SH-SY5Y (cell line): ENCODE data around the gene ARHGAP4.

ENCODE experiments used
- GATA2 ChIP-seq: IDR thresholded peaks from 2 replicates; pipeline ENCODE4 v1.6.1; 2011; ENCODE audit warnings: mild to moderate bottlenecking, low read depth, low read length
- GATA3 ChIP-seq: IDR thresholded peaks from 2 replicates; pipeline ENCODE4 v1.6.1; 2011; ENCODE audit warnings: low read depth, mild to moderate bottlenecking, low read length, moderate library complexity

GRCh38 chrX:153927922-153928760 lies 2.1 kb upstream of the ARHGAP4 start:
- TF ChIP-seq GATA2 (no peak), GATA3 (no peak)
